HepG2 (cell line): ENCODE measurements around the gene PSG5. TPM values are rescaled to one million over a fixed set of nuclear protein-coding genes. Genes with fewer than 3 reads are reported as not detected.
"Not testable (repeated sequence)": the region's sequence is repeated elsewhere in the genome, so short reads cannot be mapped to it uniquely, and the experiment has no call there.

Experiments used
- ATAC-seq: fragments of 200-7000 bp; cut with Tn5 transposase; 3 replicates; pipeline ENCODE4 v1.9.1; 2020; ENCODE audit warnings: mild to moderate bottlenecking, moderate library complexity
- BruUV-seq: library from RNA; stranded (reverse); fragments of 400-500 nt; replicated peaks from 2 replicates; lab custom pipeline; 2021; lab: Mats Ljungman, UMichigan
- CTCF ChIA-PET: fragments of 300-600 bp; formaldehyde crosslinking; extraction: SDS; loops from one replicate; lab custom pipeline; 2021; ENCODE audit warnings: low total read pairs, inconsistent platforms, low intra/inter-chr PET ratio; lab: Yijun Ruan, JAX
- POLR2A ChIA-PET: fragments of 350-600 bp; sonication (Branson Sonifier 250); formaldehyde crosslinking; loops from one replicate; lab custom pipeline; 2020; ENCODE audit warnings: antibody characterized with exemption, inconsistent platforms; lab: Yijun Ruan, JAX
- DNase-seq: peaks from one replicate; pipeline ENCODE4 v3.0.0-alpha.2; 2015; ENCODE audit warnings: low spot score
- FAIRE-seq: peaks from 3 replicates; lab custom pipeline; 2011; peaks lifted over from hg19 to GRCh38; lab: Jason Lieb, UNC
- H2AFZ ChIP-seq: one replicate; pipeline ENCODE4 v1.6.1; 2011; ENCODE audit warnings: low read length, inconsistent platforms
- H3K27ac ChIP-seq: fragments of 300-600 bp; 3 replicates; pipeline ENCODE4 v1.8.0; 2011; ENCODE audit warnings: mixed run types, mild to moderate bottlenecking, mixed read lengths, low read length, inconsistent platforms; ENCODE audit not compliant: insufficient read depth; ENCODE audit errors: extremely low read length
- H3K27me3 ChIP-seq, 2 experiments: fragments of 200-600 bp in 1 of 2; 2 replicates in 1 of 2; 3 replicates in 1 of 2; pipeline versions ENCODE4 v1.6.0 to v1.8.0; 2011; ENCODE audit warnings: low read length in 2 of 2, mild to moderate bottlenecking in 2 of 2, moderate library complexity in 2 of 2, inconsistent platforms in 1 of 2; ENCODE audit not compliant: insufficient read depth in 2 of 2, control insufficient read depth in 1 of 2
- H3K36me3 ChIP-seq, 2 experiments: fragments of 200-600 bp in 1 of 2; replicated peaks in 1 of 2; 2 replicates in 1 of 2; 3 replicates in 1 of 2; pipeline versions ENCODE4 v1.5.1 to v1.8.0; 2011; ENCODE audit warnings: low read length in 2 of 2, inconsistent platforms in 1 of 2; ENCODE audit not compliant: insufficient read depth in 2 of 2, control insufficient read depth in 1 of 2
- H3K4me1 ChIP-seq: 2 replicates; pipeline ENCODE4 v1.5.1; 2012; ENCODE audit warnings: low read length, inconsistent platforms; ENCODE audit not compliant: insufficient read depth
- H3K4me2 ChIP-seq: 2 replicates; pipeline ENCODE4 v1.6.0; 2011; ENCODE audit warnings: low read depth, low read length, inconsistent platforms
- H3K4me3 ChIP-seq, 3 experiments: fragments of 200-600 bp in 1 of 3; sonication (generic), shearing (Covaris generic) in 1 of 3; replicated peaks in 1 of 3; 2 replicates each; pipeline ENCODE4 v1.5.1; 2011 to 2016; ENCODE audit warnings: low read length in 3 of 3, inconsistent platforms in 2 of 3, low read depth in 2 of 3, mild to moderate bottlenecking in 2 of 3, control low read depth in 1 of 3, mixed read lengths in 1 of 3; ENCODE audit not compliant: insufficient read depth in 1 of 3
- H3K79me2 ChIP-seq: one replicate; pipeline ENCODE4 v1.6.1; 2011; ENCODE audit warnings: low read length, inconsistent platforms; ENCODE audit not compliant: insufficient read depth
- H3K9ac ChIP-seq: 2 replicates; pipeline ENCODE4 v1.6.0; 2011; ENCODE audit warnings: mild to moderate bottlenecking, low read depth, low read length, inconsistent platforms; ENCODE audit not compliant: insufficient read depth
- H3K9me3 ChIP-seq: 2 replicates; pipeline ENCODE4 v1.5.1; 2012; ENCODE audit warnings: mild to moderate bottlenecking, low read length
- H4K20me1 ChIP-seq: 2 replicates; pipeline ENCODE4 v1.6.0; 2011; ENCODE audit warnings: inconsistent platforms, mild to moderate bottlenecking, low read length, moderate library complexity; ENCODE audit not compliant: insufficient read depth
- WGBS: methylation state at CpG from one replicate; pipeline ENCODE4 v1.1.6; 2017; ENCODE audit warnings: low lambda C conversion rate; 5-methylcytosine and 5-hydroxymethylcytosine counted together
- in situ Hi-C: cut with HindIII; loops from 2 replicates; pipeline ENCODE4 v1.10.0; 2017; ENCODE audit warnings: low pct_unique_long_range_greater_than_20kb; ENCODE audit not compliant: extremely low pct_ligation_motif_present
- intact Hi-C: fragments of 100-400 bp; cut with micrococcal nuclease; formaldehyde crosslinking; loops from one replicate; pipeline ENCODE4 v1.10.0; 2022; ENCODE audit not compliant: unreplicated experiment
- polyA plus RNA-seq, 8 experiments: library from polyadenylated mRNA; depleted of rRNA in 3 of 8; stranded (reverse) in 7 of 8; unstranded in 1 of 8; fragments of >200 nt; fragmentation: Illumina TruSeq in 4 of 8; extraction: Trizol in 4 of 8; gene quantifications; 2 replicates each; pipeline versions ENCODE4 v1.2.1 to v1.2.3, GENCODE V29; 2011 to 2016; ENCODE audit warnings: low read depth in 4 of 8, missing spikeins in 1 of 8, mixed read lengths in 1 of 8; ENCODE audit not compliant: insufficient read depth in 1 of 8
- total RNA-seq, 5 experiments: library from RNA; depleted of rRNA; stranded (reverse); fragments of >200 nt; fragmentation: Illumina TruSeq; extraction: Trizol; gene quantifications; 2 replicates each; pipeline ENCODE4 v1.2.3, GENCODE V29; 2016; ENCODE audit warnings: low read depth in 1 of 5

The PSG5 gene
- total and polyA plus RNA-seq, 2 of the 13 experiments (the other 11 are each of a cell fraction or from before 2014, with no cell fraction given), result not detected

DNA sequence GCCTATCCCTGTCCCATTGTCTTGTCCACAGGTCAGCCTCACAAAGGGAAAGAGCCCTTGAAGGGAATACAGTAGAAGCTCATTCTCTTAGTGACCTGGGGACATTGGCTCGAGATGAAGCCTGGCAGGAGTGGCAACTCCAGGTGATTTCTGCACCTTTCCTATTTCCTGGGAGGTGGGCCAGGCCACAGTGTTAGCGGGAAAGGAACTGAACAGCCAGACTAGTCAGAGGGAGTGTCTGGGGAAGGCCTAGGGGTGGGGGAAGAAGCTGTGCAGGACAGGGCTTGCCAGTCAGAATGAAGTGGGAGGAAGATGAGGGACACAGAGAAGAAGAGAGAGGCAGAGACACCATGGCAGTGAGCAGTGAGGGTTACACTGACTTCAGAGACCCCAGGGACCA, 15.6 kb upstream of the PSG5 start:
- ATAC-seq, H4K20me1 ChIP-seq, intact Hi-C loops, CTCF ChIA-PET, H3K4me1 ChIP-seq, H3K27ac ChIP-seq, DNase-seq, FAIRE-seq, H3K9ac ChIP-seq, H2AFZ ChIP-seq, H3K36me3 ChIP-seq, POLR2A ChIA-PET, in situ Hi-C loops, BruUV-seq, H3K4me3 ChIP-seq, H3K79me2 ChIP-seq, H3K27me3 ChIP-seq, H3K9me3 ChIP-seq, H3K4me2 ChIP-seq: not testable (repeated sequence)
- no CpG with 5 or more reads among the region's 2 CpGs for WGBS

- H3K9me3 ChIP-seq, BruUV-seq, H2AFZ ChIP-seq, H3K4me2 ChIP-seq, H3K4me3 ChIP-seq, H3K79me2 ChIP-seq, in situ Hi-C loops, H3K27me3 ChIP-seq, H3K36me3 ChIP-seq, ATAC-seq, DNase-seq, H4K20me1 ChIP-seq, H3K4me1 ChIP-seq, H3K9ac ChIP-seq, H3K27ac ChIP-seq, CTCF ChIA-PET, POLR2A ChIA-PET, FAIRE-seq, intact Hi-C loops: not testable (repeated sequence)
- WGBS, result 11% methylated on average over 3 of the region's 7 CpGs
Observed at GRCh38 chr19:43201337-43201801, 15.0 kb upstream of the PSG5 start.

DNA sequence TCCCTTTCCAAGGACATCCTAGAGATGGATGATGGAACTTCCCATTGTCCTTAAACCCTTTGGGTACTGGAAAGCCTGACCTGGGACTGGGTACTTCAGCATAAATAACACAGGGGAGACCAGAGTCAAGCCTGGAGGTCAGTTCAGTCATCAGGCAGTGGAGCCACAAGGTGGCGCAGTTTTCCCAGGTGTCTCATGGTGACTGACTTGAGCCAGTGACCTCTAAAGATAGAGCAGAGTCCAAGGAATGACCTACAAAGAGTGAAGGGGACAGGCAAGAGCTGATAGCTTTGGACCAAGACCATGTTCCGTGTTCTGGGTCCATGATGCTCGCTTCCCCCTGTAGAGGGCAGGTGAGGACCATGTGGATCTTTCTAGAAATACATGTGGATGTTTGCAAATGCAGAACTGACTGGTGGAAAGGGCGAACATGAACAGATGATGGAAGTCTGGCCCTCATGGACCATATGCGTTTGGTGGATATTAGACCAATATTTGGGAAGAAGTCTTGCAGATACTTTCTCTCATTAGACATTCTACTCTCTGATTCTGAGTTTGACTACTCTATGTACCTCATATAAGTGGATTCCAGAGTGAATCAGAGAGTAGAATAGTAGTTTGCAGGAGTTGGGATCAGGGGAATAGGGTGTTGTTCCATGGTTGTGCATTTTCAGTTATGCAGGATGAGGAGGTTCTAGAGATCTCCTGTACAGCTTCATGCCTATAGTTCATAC, 12.5 kb upstream of the PSG5 start:
- H3K27me3 ChIP-seq, ATAC-seq, BruUV-seq, H3K4me1 ChIP-seq, H3K9me3 ChIP-seq, H4K20me1 ChIP-seq, H3K4me3 ChIP-seq, in situ Hi-C loops, H3K27ac ChIP-seq, FAIRE-seq, H3K9ac ChIP-seq, H3K79me2 ChIP-seq, POLR2A ChIA-PET, H3K36me3 ChIP-seq, DNase-seq, H3K4me2 ChIP-seq, H2AFZ ChIP-seq, CTCF ChIA-PET: not testable (repeated sequence)
- 20% methylated on average over 1 of the region's 5 CpGs for WGBS
- intact Hi-C loops, result loop anchor here (10.0 kb wide), 1 partner anchor 94 kb away; no protein-coding TSS in a partner anchor

DNA sequence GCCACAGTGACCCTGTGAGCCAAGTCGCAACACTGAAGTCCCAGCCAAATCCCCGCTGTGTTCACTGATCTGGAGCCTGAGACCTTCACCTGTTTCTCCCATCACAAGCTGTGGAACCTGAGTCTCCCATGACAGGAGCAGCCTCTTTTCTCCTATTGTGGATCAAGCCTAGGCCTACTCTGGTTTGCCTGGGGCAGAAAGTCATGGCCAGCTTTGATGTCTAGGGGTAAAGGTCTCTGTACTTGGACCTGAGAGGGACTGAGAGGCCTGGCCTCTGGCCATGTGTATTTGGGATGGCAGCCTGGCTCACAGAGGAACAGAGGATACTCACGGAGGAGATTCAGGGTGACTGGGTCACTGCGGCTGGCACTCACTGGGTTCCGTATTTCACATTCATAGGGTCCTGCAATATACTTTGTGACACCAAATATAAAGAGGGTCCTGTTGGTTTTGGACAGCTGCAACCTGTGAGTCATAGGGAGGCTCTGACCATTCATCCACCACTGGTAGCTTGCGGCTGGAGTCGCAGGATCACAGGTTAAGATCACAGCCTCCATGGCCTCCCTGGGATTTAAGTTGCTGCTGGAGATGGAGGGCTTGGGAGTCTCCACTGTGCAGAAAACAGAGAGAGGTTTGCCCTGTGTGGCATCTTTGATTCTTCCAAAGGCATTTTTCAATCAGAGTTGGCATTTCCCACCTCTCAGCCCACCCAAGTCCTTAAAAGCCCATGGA, 11.5 kb upstream of the PSG5 start:
- WGBS, result no CpG with 5 or more reads among the region's 7 CpGs
- not testable (repeated sequence) for DNase-seq

More for the DNA sequence above, 11.5 kb upstream of the PSG5 start:
- BruUV-seq, CTCF ChIA-PET, ATAC-seq, H4K20me1 ChIP-seq, H3K9ac ChIP-seq, H3K4me1 ChIP-seq, H2AFZ ChIP-seq, H3K27me3 ChIP-seq, POLR2A ChIA-PET, H3K9me3 ChIP-seq, H3K27ac ChIP-seq, H3K4me3 ChIP-seq, H3K36me3 ChIP-seq, in situ Hi-C loops, FAIRE-seq, H3K79me2 ChIP-seq, H3K4me2 ChIP-seq: not testable (repeated sequence)
- intact Hi-C loops, result loop anchor here (10.0 kb wide), 1 partner anchor 93 kb away; no protein-coding TSS in a partner anchor
